Muscle layer of duodenum (tissue), 2 donors: Measurements from ENCODE around the gene MPC1L.

Source experiments
- H3K27ac ChIP-seq: one replicate; pipeline ENCODE4 v1.7.0; 2013; ENCODE audit warnings: mild to moderate bottlenecking, low read length
- H3K27me3 ChIP-seq: one replicate; pipeline ENCODE4 v1.7.0; 2013; ENCODE audit warnings: low read depth, mild to moderate bottlenecking, control low read depth, low read length
- H3K36me3 ChIP-seq, 2 donors: one replicate each; pipeline ENCODE4 v1.7.0; 2013; ENCODE audit warnings: low read length in 2 of 2, control low read depth in 1 of 2, mild to moderate bottlenecking in 1 of 2; ENCODE audit not compliant: insufficient read depth in 2 of 2, control insufficient read depth in 1 of 2
- H3K4me1 ChIP-seq, 2 donors: one replicate each; pipeline ENCODE4 v1.7.0; 2013; ENCODE audit warnings: low read length in 2 of 2, mild to moderate bottlenecking in 2 of 2, control low read depth in 1 of 2, moderate library complexity in 1 of 2; ENCODE audit not compliant: insufficient read depth in 2 of 2, control insufficient read depth in 1 of 2
- H3K4me3 ChIP-seq, 2 donors: one replicate each; pipeline ENCODE4 v1.7.0; 2013; ENCODE audit warnings: low read length in 2 of 2, low read depth in 1 of 2, mild to moderate bottlenecking in 1 of 2
- H3K9me3 ChIP-seq, 2 donors: one replicate each; pipeline ENCODE4 v1.7.0; 2013; ENCODE audit warnings: low read length in 2 of 2, control low read depth in 1 of 2, mild to moderate bottlenecking in 1 of 2; ENCODE audit not compliant: control insufficient read depth in 1 of 2
- donor health status: healthy.

Gene MPC1L

GRCh38 chrX:40663078-40663740 is 40.0 kb downstream of the MPC1L start:
- Histone ChIP-seq H3K9me3 (no peaks in the 10 kb centered on the region), H3K4me1 (no peaks in the 10 kb centered on the region), H3K27me3 (no peaks in the 10 kb centered on the region), H3K27ac (no peak overlapping the region), H3K4me3 (no peak overlapping the region), H3K36me3 (peaks cover 18 to 20% of the 10 kb centered on the region in 2 donors)

GRCh38 chrX:40663880-40664630 is 40.8 kb downstream of the MPC1L start:
- no peaks in the 10 kb centered on the region for H3K27me3 ChIP-seq
- no peaks in the 10 kb centered on the region for H3K9me3 ChIP-seq
- no peaks in the 10 kb centered on the region for H3K4me1 ChIP-seq
- H3K4me3 ChIP-seq = no peak overlapping the region
- no peak overlapping the region for H3K27ac ChIP-seq
- H3K36me3 ChIP-seq = peaks cover 18 to 20% of the 10 kb centered on the region in 2 donors

DNA sequence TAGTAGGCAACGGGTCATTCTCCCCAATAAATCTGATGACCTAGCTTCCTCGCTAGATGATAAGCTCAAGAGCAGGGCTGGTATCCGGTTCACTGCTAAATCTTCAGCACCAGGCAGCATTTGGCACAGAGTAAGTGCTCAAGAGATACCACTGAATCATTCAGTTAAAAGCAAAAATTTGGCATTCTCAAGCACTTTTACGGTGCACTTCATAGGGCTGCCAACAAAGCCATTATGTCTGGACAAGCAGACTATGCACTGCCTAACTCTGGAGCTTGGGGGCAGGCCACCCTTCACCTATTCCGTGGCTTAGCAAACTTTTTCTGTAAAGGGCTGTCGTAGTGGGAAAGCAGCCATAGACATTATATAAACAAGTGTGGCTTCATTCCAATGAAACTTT is 47.9 kb downstream of the MPC1L start:
- H3K4me1 ChIP-seq = no peaks in the 10 kb centered on the region
- no peaks in the 10 kb centered on the region for H3K27me3 ChIP-seq
- H3K36me3 ChIP-seq = peaks cover 20 to 24% of the 10 kb centered on the region in 2 donors
- no peak overlapping the region for H3K4me3 ChIP-seq
- no peaks in the 10 kb centered on the region for H3K9me3 ChIP-seq
- no peak overlapping the region for H3K27ac ChIP-seq
